HL-60 (cell line): ENCODE results near the gene AP3D1.

Source experiments
- GABPA ChIP-seq: IDR thresholded peaks from 2 replicates; pipeline ENCODE4 v1.6.1; 2012; ENCODE audit warnings: low read depth
- REST ChIP-seq: IDR thresholded peaks from 2 replicates; pipeline ENCODE4 v1.6.1; 2012; ENCODE audit warnings: low read depth; ENCODE audit not compliant: insufficient replicate concordance
- TF ChIP-seq, protein P1 (sequence below): IDR thresholded peaks from one replicate; pipeline ENCODE4 v1.5.1; 2011; ENCODE audit warnings: low read length, control low read depth, inconsistent platforms; ENCODE audit not compliant: insufficient read depth

DNA sequence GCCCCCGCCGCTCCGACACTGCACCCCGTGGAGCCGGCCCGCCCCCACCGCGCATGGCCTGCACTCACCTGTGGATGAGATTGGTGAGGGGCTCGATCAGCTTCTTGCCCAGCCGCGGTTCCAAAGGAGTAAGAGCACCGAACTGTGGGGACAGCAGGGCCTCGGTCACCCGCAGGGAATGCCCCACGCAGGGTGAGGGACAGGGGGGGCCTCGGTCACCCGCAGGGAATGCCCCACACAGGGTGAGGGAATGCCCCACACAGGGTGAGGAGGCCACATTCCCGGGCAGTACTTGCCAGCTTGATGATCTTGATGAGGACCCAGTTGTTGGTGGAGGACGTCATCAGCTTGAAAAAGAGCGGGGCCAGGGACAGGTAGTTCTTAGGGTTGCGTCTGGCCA, 22.3 kb downstream of the AP3D1 start:
- TF ChIP-seq, protein P1, sequence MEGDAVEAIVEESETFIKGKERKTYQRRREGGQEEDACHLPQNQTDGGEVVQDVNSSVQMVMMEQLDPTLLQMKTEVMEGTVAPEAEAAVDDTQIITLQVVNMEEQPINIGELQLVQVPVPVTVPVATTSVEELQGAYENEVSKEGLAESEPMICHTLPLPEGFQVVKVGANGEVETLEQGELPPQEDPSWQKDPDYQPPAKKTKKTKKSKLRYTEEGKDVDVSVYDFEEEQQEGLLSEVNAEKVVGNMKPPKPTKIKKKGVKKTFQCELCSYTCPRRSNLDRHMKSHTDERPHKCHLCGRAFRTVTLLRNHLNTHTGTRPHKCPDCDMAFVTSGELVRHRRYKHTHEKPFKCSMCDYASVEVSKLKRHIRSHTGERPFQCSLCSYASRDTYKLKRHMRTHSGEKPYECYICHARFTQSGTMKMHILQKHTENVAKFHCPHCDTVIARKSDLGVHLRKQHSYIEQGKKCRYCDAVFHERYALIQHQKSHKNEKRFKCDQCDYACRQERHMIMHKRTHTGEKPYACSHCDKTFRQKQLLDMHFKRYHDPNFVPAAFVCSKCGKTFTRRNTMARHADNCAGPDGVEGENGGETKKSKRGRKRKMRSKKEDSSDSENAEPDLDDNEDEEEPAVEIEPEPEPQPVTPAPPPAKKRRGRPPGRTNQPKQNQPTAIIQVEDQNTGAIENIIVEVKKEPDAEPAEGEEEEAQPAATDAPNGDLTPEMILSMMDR = no peak
- TF ChIP-seq GABPA (no peak), REST (no peak)
